ENCODE results near the gene MLEC. TPM values are rescaled to one million over a fixed set of nuclear protein-coding genes. Genes with fewer than 3 reads are reported as not detected.

The MLEC gene
- total RNA-seq, 1 donor from 2014 or later, result 335 TPM

- DNase-seq (ENCODE audit: low spot score), result no peak
Observed at GRCh38 chr12:120741476-120742421, 54.8 kb downstream of the MLEC start.

GRCh38 chr12:120744922-120745493, 58.1 kb downstream of the MLEC start:
- DNase-seq (ENCODE audit: low spot score), result no peak

GRCh38 chr12:120748242-120748641, 61.3 kb downstream of the MLEC start:
- no peak for DNase-seq (ENCODE audit: low spot score)

- DNase-seq (ENCODE audit: low spot score), result no peak
Observed at GRCh38 chr12:120749256-120749655, 62.3 kb downstream of the MLEC start.

DNA sequence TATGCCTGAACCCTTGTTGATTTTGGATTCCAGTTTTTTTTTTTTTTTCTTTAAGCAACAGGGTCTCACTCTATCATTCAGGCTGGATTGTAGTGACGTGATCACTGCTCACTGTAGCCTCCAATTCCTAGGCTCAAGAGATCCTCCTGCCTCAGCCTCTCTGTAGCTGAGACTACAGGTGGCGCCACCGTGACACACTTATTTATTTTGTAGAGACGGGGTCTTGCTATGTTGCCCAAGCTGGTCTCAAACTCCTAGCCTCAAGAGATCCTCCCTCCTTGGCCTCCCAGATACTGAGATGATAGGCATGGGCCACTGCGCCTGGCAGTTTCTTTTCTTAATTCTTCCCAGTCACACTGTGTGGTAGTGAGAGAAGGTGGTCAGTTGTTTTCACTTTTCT, 63.9 kb downstream of the MLEC start:
- no peak for DNase-seq (ENCODE audit: low spot score)

GRCh38 chr12:120751389-120751788, 64.4 kb downstream of the MLEC start:
- DNase-seq (ENCODE audit: low spot score), result no peak

Other genes starting within 250 kb of the MLEC start
- 375 TPM for gene COX6A1, start 249.0 kb upstream of the MLEC start, total RNA-seq
- gene TRIAP1, start 240.8 kb upstream of the MLEC start, total RNA-seq, result 16.1 TPM
- gene GATC, start 240.7 kb upstream of the MLEC start, total RNA-seq, result 30.2 TPM
- 134 TPM for gene SRSF9, start 217.4 kb upstream of the MLEC start, total RNA-seq
- gene DYNLL1, start 191.0 kb upstream of the MLEC start, total RNA-seq, result 393 TPM
- 31.6 TPM for gene COQ5, start 158.0 kb upstream of the MLEC start, total RNA-seq
- 195 TPM for gene RNF10, start 152.8 kb upstream of the MLEC start, total RNA-seq
- 50.9 TPM for gene POP5, start 105.7 kb upstream of the MLEC start, total RNA-seq
- 2.3 TPM for gene CABP1, start 46.5 kb upstream of the MLEC start, total RNA-seq
- 51.7 TPM for gene UNC119B, start 23.3 kb downstream of the MLEC start, total RNA-seq
- 36.9 TPM for gene ACADS, start 38.7 kb downstream of the MLEC start, total RNA-seq
- 50.7 TPM for gene SPPL3, start 217.2 kb downstream of the MLEC start, total RNA-seq